MCF 10A (cell line): Measurements from ENCODE around the gene AFAP1L1. TPM values are rescaled to one million over a fixed set of nuclear protein-coding genes. Genes with fewer than 3 reads are reported as not detected.

Source experiments
- BruUV-seq: library from RNA; stranded (reverse); fragments of 400-500 nt; replicated peaks from 2 replicates; lab custom pipeline; 2021; lab: Mats Ljungman, UMichigan
- CTCF ChIA-PET: fragments of 300-600 bp; sonication (Branson Sonifier 250); formaldehyde crosslinking; extraction: SDS; loops from one replicate; lab custom pipeline; 2021; ENCODE audit warnings: antibody characterized with exemption, inconsistent platforms; lab: Yijun Ruan, JAX
- POLR2A ChIA-PET: fragments of 300-600, 350-650 bp; sonication (Branson Sonifier 250); formaldehyde crosslinking; extraction: SDS; loops from one replicate; lab custom pipeline; 2020; ENCODE audit warnings: antibody characterized with exemption, inconsistent platforms; lab: Yijun Ruan, JAX
- DNase-seq: peaks from one replicate; pipeline ENCODE4 v3.0.0-alpha.2; 2018; ENCODE audit not compliant: unreplicated experiment
- H3K27ac Mint-ChIP-seq: one replicate; pipeline ENCODE4 v1.8.0; 2022; ENCODE audit warnings: mild to moderate bottlenecking, low read depth, mixed read lengths; ENCODE audit not compliant: unreplicated experiment
- H3K27me3 Mint-ChIP-seq: one replicate; pipeline ENCODE4 v1.8.0; 2022; ENCODE audit warnings: mixed read lengths; ENCODE audit not compliant: insufficient read depth, unreplicated experiment
- H3K36me3 Mint-ChIP-seq: one replicate; pipeline ENCODE4 v1.8.0; 2022; ENCODE audit warnings: mild to moderate bottlenecking, moderate library complexity, mixed read lengths; ENCODE audit not compliant: insufficient read depth, unreplicated experiment
- H3K4me1 Mint-ChIP-seq: one replicate; pipeline ENCODE4 v1.8.0; 2022; ENCODE audit warnings: mixed read lengths; ENCODE audit not compliant: insufficient read depth, unreplicated experiment
- H3K4me3 Mint-ChIP-seq: one replicate; pipeline ENCODE4 v1.8.0; 2022; ENCODE audit warnings: mild to moderate bottlenecking, moderate library complexity, mixed read lengths; ENCODE audit not compliant: unreplicated experiment
- H3K9me3 Mint-ChIP-seq: one replicate; pipeline ENCODE4 v1.8.0; 2022; ENCODE audit warnings: mixed read lengths; ENCODE audit not compliant: unreplicated experiment
- intact Hi-C: fragments of 100-400 bp; cut with micrococcal nuclease; formaldehyde crosslinking; loops from 2 replicates; pipeline ENCODE4 v1.14.1; 2022
- total RNA-seq: library from RNA; stranded (reverse); gene quantifications from 2 replicates; pipeline ENCODE4 v1.2.3, GENCODE V29; 2022
- TF ChIP-seq, protein P1 (sequence below): fragments of 200-600 bp; IDR thresholded peaks from one replicate; pipeline ENCODE4 v1.8.0; 2022; ENCODE audit warnings: antibody characterized with exemption, mild to moderate bottlenecking; ENCODE audit not compliant: unreplicated experiment

The AFAP1L1 gene
- total RNA-seq, 1 experiment from 2014 or later = 4.8 TPM

DNA sequence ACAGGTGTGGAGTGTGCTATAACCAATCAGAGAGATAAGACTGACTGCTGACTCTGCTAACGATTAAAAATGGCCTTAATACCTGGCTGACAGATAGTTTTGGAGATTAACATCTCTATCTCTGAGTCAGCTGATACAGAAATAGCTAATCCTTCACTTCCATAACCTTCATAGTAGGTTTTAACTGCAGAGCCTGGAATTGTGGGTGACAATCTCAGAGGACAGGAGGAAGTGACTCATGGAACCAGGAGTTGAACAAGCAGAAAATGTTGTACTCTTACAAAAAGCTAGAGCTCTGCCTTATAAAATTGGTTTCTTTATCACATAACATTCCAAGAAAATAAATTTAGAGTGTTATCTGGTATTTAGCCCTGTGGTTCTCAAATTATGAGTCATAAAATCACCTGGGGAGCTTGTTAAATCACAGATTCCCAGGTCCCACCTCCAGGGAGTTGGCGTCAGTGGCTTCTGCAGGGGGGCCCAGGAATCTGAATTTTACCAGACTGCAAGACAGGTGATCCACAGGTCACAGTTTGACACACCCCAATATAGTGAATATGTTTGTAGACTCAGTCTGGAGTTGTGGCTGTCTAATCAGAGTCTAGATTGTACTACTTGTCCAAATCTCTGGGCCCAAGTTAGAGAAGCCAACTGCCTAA lies 44.4 kb upstream of the AFAP1L1 start:
- CTCF ChIA-PET = interaction anchor here (0.6 to 23.1 kb wide), 18 partner anchors 9 to 1296 kb away, joined by 3 to 426 read pairs (median 4); partner anchors contain the start of gene ABLIM3

DNA sequence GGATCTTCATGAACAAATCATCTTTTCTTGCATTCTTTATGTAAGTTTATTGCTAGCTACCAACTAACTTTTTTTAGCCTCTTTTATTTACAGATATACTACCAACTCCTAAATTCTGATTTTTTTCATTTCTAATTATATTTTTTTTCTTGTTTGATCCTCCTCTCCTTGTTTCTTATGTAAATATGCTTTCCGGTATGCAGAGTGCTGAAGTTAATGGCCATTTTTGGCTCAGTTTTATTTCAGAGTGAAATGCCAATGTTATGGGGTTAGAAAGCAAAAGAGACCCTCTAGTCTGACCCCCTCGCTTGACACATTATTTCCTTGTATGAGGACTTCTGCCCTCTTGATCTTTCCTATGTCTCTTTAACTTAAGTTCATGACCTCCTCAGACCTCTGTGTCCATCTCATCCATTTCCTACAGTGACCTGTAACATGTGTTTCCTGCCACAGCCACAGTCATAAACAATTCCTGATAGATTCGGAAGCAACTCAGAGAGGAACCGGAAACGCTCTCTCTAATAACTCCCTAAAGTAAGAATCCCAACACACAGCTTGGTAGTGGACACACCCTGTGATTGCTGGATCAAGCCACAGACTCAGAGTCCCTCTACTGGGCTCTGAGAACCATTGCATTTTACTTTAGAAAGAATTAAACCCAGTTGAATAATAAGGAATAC lies 42.9 kb upstream of the AFAP1L1 start:
- POLR2A ChIA-PET = interaction anchor here (0.7 to 2.4 kb wide), 13 partner anchors 8 to 494 kb away, joined by 3 to 17 read pairs (median 4); partner anchors contain the start of gene ABLIM3
- CTCF ChIA-PET = interaction anchor here (0.5 to 23.1 kb wide), 41 partner anchors 11 to 600 kb away, joined by 3 to 426 read pairs (median 5); partner anchors contain the start of gene ABLIM3
- peak; percentile 84 for DNase-seq
- H3K36me3 Mint-ChIP-seq = peaks cover 53% of the 10 kb centered on the region
- BruUV-seq = no TSS peak
- intact Hi-C loops = loop anchor here (1.0 to 2.0 kb wide), 4 partner anchors 87 to 496 kb away; partner anchors contain the start of gene ABLIM3
- peak overlapping the region; percentile 73 for H3K27ac Mint-ChIP-seq
- TF ChIP-seq, protein P1, sequence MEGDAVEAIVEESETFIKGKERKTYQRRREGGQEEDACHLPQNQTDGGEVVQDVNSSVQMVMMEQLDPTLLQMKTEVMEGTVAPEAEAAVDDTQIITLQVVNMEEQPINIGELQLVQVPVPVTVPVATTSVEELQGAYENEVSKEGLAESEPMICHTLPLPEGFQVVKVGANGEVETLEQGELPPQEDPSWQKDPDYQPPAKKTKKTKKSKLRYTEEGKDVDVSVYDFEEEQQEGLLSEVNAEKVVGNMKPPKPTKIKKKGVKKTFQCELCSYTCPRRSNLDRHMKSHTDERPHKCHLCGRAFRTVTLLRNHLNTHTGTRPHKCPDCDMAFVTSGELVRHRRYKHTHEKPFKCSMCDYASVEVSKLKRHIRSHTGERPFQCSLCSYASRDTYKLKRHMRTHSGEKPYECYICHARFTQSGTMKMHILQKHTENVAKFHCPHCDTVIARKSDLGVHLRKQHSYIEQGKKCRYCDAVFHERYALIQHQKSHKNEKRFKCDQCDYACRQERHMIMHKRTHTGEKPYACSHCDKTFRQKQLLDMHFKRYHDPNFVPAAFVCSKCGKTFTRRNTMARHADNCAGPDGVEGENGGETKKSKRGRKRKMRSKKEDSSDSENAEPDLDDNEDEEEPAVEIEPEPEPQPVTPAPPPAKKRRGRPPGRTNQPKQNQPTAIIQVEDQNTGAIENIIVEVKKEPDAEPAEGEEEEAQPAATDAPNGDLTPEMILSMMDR = peak; percentile 83
- no peaks in the 10 kb centered on the region for H3K27me3 Mint-ChIP-seq
- H3K4me1 Mint-ChIP-seq = peaks cover 6% of the 10 kb centered on the region
- H3K9me3 Mint-ChIP-seq = no peaks in the 10 kb centered on the region
- peak overlapping the region; percentile 0 for H3K4me3 Mint-ChIP-seq

More for the DNA sequence above, 44.4 kb upstream of the AFAP1L1 start:
- no TSS peak for BruUV-seq
- Mint-ChIP-seq H3K27ac (peak overlapping the region; percentile 17), H3K27me3 (no peaks in the 10 kb centered on the region), H3K4me1 (peaks cover 6% of the 10 kb centered on the region), H3K36me3 (peaks cover 51% of the 10 kb centered on the region), H3K9me3 (no peaks in the 10 kb centered on the region), H3K4me3 (no peak overlapping the region)
- intact Hi-C loops = no loop called here
- peak; percentile 61 for DNase-seq
- TF ChIP-seq, protein P1 = no peak
- POLR2A ChIA-PET = interaction anchor here (0.5 to 1.6 kb wide), 8 partner anchors 13 to 402 kb away, joined by 3 to 5 read pairs (median 4); no protein-coding TSS in a partner anchor

DNA sequence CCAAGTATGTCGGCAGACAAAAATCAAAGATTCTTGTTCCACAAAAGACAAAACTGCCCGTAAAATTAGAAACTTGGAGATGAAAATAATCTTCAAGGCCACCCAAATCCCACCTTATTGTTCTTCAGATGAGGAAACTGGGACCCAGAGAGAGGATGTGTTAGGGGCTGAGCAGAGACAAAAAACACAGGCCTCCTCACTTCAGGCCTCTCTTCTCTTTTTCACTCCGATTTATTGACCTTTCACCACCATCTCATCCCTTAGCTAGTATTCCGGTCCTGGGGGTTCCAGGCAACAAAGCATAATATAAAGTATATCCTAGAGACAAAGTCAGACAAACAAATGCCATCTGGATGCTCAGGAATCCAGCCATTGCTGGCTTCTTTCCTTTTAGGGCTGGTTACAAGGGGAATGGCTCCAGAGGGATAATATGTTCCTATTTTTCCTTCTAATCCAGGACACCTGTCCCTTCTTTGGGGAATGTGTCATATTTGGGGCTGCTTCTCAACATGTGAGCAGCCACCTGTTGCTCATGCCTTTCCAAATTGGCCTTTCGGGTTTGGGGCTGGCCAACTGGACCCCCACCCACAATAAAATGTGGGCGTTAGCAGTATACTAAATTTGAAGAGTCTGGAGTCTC lies 42.2 kb upstream of the AFAP1L1 start:
- DNase-seq = no peak
- no TSS peak for BruUV-seq
- POLR2A ChIA-PET = interaction anchor here (0.7 to 2.4 kb wide), 10 partner anchors 28 to 115 kb away, joined by 3 to 17 read pairs (median 5); partner anchors contain the start of gene ABLIM3
- Mint-ChIP-seq H3K4me1 (peaks cover 6% of the 10 kb centered on the region), H3K36me3 (peaks cover 60% of the 10 kb centered on the region), H3K27me3 (no peaks in the 10 kb centered on the region), H3K4me3 (no peak overlapping the region), H3K27ac (peak overlapping the region; percentile 73), H3K9me3 (no peaks in the 10 kb centered on the region)
- CTCF ChIA-PET = interaction anchor here (0.5 to 23.1 kb wide), 42 partner anchors 11 to 600 kb away, joined by 3 to 426 read pairs (median 5); partner anchors contain the start of gene ABLIM3
- TF ChIP-seq, protein P1 = no peak
- intact Hi-C loops = loop anchor here (1.0 to 2.0 kb wide), 4 partner anchors 88 to 497 kb away; partner anchors contain the start of gene ABLIM3
